GM12875 (cell line): ENCODE results near the gene UBE2D1.
"Not testable (repeated sequence)": the region's sequence is repeated elsewhere in the genome, so short reads cannot be mapped to it uniquely, and the experiment has no call there.

Experiments
- H3K4me3 ChIP-seq: one replicate; pipeline ENCODE4 v1.5.1; 2011; ENCODE audit warnings: low read depth, low read length, control low read depth
- TF ChIP-seq, protein P1 (sequence below): IDR thresholded peaks from 2 replicates; pipeline ENCODE4 v1.5.1; 2011; ENCODE audit warnings: low read depth, mild to moderate bottlenecking, control low read depth, inconsistent platforms, low read length, moderate library complexity, borderline replicate concordance; ENCODE audit not compliant: insufficient read depth

UBE2D1 gene

DNA sequence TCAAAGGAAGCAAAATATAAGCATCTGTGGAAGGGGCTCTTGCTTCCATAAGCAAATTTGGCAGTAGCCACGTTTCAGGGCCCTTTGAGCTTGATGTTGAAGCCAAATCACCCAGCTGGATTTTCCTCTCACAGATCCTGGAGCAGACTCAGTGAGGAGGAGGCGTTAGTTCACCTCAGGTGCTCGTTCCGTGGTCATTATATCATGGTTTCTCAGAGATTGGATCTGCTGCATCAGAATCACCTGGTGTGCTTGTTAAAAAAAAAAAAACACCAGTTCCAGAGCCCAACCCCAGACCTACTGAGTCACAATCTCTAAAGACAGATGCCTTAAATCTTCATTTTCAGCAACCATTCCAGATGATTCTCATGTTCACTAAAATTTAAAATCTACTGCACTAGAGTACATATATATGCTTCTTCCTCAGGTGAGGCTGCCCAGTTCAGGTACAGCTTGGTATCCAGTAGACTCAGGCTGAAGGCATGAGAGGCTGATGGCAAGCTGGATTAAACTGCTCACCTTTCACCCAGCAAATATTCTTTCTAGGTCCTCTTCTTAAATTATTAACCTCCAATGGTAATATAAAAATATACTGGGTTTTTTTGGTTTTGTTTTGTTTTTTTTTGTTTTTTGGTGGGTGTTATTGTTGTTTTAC is 75.3 kb downstream of the UBE2D1 start:
- TF ChIP-seq, protein P1, sequence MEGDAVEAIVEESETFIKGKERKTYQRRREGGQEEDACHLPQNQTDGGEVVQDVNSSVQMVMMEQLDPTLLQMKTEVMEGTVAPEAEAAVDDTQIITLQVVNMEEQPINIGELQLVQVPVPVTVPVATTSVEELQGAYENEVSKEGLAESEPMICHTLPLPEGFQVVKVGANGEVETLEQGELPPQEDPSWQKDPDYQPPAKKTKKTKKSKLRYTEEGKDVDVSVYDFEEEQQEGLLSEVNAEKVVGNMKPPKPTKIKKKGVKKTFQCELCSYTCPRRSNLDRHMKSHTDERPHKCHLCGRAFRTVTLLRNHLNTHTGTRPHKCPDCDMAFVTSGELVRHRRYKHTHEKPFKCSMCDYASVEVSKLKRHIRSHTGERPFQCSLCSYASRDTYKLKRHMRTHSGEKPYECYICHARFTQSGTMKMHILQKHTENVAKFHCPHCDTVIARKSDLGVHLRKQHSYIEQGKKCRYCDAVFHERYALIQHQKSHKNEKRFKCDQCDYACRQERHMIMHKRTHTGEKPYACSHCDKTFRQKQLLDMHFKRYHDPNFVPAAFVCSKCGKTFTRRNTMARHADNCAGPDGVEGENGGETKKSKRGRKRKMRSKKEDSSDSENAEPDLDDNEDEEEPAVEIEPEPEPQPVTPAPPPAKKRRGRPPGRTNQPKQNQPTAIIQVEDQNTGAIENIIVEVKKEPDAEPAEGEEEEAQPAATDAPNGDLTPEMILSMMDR: no peak
- no peak overlapping the region for H3K4me3 ChIP-seq

DNA sequence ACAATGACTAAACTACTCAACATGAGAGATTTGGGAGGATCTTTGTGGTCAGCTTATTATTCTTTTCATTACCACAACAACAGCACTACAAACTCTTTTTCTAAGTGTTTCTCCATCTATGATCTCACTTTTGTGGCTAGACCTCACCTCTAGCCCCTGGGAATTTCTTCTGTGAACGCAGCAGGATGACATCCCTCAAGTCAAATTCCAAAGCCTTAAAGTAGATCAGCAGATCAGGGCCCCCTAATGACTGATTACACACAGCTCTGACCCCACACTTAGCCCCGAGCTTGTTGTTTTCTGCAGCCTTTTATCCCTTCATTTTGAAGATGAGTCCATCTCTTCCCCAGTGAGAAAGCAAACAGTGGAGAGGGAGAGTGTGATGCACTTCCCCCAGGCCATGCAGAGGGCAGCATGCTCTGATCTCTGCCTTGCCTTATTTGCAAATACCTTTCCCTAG is 77.7 kb downstream of the UBE2D1 start:
- no peak overlapping the region for H3K4me3 ChIP-seq
- TF ChIP-seq, protein P1: no peak

DNA sequence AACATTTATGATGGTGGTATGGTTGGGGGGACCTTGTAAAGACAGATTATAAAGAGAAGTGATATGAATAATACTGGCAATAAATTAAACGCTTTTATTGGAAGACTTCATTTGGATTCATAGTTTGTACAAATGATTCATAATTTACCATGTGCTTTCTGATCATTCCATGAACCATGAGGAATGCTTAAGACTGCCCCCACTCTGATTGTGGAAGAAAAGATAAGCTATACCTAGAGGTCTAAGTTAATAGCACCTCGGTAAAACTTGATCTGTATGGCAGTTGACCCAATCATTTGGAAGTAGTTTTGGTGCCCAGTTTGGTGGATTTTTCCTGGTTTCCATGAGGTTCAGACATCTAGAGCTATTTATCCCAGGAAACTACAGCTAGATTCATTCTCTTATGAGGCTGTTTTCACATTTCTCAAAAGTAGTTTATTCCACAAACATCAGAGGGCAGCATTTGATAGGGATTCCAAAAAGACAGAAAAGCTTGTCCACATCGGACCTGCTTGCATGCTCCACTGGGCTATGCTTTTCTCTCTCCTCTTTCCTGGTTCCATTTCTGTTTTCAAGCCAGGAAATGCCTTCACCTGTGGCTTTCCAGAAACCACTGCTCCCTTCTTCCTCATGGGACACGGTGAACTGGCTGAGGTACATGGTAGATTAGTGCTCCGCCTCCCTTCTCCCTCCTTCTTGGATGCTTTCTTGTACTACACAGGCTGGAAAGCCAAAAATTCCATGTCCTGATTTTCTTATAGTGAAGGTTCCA is 79.7 kb downstream of the UBE2D1 start:
- H3K4me3 ChIP-seq: no peak overlapping the region
- TF ChIP-seq, protein P1: no peak

DNA sequence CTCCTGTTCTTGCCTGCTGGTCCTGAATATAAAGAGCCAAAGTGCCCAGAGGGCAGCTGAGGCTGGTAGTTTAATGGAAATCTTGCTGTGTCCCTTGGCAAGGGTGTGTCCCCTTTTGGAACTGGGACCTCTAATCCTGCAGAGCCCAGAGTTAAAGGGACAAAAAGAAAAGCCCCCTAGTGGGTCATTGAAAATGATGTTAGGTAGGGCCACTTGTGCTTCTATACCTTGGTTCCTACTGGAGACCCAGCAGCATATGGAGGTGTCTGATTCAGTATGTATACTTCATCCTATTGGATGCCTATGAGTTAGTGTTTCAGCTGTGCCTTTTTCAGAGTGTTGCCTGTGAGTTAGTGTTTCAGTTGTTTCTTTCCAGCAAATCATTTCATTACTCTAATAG is 81.0 kb downstream of the UBE2D1 start:
- TF ChIP-seq, protein P1: no peak
- no peak overlapping the region for H3K4me3 ChIP-seq

DNA sequence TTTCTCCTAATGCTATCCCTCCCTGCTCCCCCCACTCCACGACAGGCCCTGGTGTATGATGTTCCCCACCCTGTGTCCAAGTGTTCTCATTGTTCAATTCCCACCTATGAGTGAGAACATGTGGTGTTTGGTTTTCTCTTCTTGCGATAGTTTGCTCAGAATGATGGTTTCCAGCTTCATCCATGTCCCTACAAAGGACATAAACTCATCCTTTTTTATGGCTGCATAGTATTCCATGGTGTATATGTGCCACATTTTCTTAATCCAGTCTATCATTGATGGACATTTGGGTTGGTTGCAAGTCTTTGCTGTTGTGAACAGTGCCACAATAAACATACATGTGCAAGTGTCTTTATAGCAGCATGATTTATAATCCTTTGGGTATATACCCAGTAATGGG is 83.1 kb downstream of the UBE2D1 start:
- not testable (repeated sequence) for H3K4me3 ChIP-seq
